Embryonic facial prominence (tissue), 1 donor: ENCODE results near the gene CDC42.
A peak's percentile ranks its signal among the peaks of the same experiment; 100 is the strongest.
"Not testable (repeated sequence)": the region's sequence is repeated elsewhere in the genome, so short reads cannot be mapped to it uniquely, and the experiment has no call there.

Source experiments
- DNase-seq: peaks from one replicate; pipeline ENCODE4 v3.0.0-alpha.2; 2016; ENCODE audit errors: extremely low spot score

Gene CDC42

DNA sequence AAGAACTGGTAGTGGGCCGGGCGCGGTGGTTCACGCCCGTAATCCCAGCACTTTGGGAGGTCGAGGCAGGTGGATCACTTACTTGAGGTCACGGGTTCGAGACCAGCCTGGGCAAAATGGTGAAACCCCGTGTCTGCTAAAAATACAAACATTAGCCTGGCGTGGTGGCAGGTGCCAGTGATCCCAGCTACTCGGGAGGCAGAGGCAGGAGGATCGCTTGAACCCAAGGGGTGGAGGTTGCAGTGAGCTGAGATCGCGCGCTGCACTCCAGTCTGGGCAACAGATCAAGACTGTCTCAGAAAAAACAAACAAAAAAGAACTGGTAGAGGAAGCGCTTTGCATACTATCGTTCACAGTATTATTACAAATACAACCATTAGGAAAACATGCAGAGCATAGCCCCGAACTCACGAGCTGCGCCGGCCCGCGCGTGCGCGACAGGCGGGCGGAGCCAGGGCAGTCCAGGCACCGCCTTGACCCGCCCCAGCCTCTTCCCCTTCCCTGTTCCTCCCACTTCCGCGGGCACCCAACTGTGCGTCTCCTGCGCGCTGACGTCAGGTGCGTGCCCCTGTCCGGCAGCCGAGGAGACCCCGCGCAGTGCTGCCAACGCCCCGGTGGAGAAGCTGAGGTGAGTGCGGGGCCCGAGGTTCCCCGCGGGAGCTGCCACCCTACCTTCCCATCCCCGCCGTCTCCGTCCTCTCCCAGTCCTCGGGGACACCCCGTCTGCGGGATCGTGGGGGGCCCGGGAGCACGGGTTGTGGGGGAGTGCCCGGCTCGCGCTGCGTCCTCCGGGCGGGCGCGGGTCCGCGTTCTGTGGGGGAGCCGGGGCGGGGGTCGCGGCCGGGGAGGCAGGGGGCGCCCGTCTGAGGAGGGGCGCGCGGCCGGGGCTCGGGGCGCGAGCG is at the start of gene CDC42:
CDC42 (plus strand) TSS at position 595 of the 902 bp plus-strand sequence. CDS start 25,770 bp downstream, outside the sequence.
- peak; percentile 98 for DNase-seq

DNA sequence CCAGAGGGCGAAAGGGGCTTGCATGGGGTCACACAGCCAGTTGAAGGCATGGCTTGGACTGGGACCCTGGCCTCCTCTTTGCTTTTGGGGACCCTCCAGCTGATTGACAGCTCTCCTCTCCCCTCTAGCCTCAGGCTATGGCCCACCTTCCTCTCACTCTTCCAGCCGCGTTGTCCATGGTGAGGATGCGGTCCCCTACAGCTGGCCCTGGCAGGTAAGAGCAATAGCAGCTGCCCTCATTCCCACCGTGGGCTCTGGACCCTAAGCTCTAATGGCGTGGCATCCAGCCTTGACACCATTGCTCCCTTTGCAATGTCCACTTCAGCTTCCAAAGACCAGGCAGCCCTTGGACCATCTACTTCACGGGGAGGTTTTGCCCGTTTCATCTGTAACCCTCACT is 49.6 kb upstream of the CDC42 start:
- not testable (repeated sequence) for DNase-seq

DNA sequence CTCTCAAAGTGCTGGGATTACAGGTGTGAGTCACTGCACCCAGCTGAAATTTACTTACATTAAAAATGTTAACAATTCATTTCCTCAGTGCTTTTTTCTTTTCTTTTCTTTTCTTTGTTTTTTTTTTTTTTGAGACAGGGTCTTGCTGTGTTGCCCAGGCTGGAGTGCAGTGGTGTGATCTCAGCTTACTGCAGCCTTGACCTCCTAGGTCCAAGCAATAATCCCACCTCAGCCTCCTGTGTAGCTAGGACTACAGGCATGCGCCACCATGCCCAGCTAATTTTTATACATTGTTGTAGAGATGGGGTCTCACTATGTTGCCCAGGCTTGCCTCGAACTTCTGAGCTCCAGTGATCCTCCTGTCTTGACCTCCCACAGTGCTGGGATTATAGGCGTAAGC is 48.5 kb upstream of the CDC42 start:
- DNase-seq: not testable (repeated sequence)

DNA sequence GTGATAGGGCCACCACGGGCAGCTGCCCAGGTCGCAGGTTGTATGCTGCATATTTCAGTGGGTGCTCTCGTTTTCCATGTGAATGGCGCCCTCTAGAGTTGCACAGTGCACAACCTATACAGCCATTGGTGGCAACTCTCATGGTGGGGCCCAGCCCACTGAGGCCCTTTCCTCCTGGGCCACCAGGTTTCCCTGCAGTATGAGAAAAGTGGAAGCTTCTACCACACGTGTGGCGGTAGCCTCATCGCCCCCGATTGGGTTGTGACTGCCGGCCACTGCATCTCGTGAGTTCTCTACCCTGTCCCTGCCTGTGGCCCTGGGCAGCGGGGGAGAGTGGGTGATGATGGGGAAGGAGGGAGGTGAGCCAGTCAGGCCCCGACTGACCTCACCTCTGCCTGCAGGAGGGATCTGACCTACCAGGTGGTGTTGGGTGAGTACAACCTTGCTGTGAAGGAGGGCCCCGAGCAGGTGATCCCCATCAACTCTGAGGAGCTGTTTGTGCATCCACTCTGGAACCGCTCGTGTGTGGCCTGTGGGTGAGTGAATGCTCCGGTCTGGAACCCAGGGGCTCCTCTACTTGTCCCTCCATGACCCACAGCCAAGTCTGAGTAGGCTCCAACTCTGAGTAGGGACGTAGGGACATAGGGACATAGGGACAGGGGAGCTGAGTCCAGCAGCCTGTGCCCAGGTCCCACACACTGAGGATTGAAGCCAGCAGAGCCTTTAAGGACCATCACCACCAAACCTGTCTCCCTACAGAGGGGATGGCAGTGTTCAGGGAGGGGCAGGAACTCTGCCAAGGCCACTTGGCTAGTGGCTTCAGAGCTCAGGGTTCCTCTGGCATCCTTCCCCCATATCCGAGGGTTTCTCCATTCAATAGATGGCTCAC is 47.0 kb upstream of the CDC42 start:
- not testable (repeated sequence) for DNase-seq

DNA sequence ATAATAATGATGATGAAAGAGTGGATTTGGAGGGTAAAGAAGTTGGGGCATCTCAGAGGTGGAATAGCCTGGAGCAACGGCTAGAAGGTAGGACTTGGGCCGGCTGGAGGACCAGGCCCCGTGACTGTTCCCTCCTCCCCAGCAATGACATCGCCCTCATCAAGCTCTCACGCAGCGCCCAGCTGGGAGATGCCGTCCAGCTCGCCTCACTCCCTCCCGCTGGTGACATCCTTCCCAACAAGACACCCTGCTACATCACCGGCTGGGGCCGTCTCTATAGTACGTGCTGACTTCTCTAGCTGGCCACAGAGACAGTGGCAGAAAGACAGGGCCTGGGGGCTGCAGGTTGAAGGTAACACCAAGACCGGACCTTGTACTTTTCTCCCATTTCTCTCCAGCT is 45.8 kb upstream of the CDC42 start:
- not testable (repeated sequence) for DNase-seq

DNA sequence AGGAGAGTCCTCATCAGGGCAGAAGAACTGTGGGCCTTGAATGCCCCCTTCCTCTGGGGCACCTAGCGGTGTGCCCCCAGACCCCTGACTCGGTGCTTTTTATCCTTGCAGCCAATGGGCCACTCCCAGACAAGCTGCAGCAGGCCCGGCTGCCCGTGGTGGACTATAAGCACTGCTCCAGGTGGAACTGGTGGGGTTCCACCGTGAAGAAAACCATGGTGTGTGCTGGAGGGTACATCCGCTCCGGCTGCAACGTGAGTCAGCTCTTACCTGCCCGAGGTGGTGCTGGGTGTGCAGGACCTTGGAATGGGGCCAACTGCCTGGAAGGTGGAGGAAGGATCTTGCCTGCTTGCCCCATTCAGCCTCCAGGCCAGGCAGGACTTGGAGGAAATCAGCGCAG is 45.2 kb upstream of the CDC42 start:
- not testable (repeated sequence) for DNase-seq

DNA sequence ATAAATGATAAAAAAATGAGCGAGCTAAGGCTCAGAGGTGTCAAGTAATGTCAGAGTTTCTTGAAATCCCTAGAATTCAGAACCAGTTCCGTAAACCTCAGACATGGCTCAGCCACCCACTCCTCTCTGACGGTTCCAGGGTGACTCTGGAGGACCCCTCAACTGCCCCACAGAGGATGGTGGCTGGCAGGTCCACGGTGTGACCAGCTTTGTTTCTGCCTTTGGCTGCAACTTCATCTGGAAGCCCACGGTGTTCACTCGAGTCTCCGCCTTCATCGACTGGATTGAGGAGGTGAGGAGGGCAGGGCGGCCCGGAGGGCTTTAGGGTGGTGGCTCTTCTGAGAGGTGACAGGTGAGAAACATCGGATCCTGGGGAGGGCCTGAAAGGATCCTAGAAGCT is 42.9 kb upstream of the CDC42 start:
- not testable (repeated sequence) for DNase-seq

DNA sequence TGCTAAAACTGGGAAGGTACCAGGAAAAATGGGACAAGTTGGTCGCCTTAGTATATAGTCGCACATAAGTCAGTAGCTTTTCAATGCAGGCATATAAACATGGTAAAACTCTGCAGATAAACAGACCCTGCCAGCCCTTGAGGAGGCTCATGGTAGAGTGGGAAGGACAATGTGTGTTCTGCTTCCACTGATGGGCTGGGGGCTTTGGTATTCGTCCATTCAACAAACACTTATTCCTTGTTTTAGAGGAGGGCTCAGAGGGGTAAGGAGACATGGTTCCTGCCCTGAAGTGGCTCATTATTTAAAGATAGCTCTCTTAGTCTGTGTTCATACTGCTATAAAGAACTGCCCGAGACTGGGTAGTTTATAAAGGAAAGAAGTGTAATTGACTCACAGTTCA is 39.8 kb upstream of the CDC42 start:
- not testable (repeated sequence) for DNase-seq

DNA sequence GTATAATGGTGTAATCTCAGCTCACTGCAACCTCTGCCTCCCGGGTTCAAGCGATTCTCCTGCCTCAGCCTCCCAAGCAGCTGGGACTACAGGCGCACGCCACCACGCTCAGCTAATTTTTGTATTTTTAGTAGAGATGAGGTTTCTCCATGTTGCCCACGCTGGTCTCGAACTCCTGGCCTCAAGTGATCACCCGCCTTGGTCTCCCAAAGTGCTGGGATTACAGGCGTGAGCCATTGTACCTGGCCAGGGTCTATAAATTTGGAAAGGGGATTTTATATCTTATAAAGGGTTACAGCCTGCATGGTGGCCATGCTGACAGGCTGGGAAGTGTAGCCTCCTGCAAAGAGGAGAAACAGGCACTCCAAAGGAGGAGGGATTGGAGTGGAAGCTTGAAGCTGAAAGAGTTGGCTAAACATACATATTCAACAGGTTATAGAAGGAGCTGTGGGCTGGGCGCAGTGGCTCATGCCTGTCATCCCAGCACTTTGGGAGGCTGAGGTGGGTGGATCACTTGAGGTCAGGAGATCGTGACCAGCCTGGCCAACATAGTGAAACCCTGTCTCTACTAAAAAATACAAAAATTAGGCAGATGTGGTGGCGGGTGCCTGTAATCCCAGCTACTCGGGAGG is 37.8 kb upstream of the CDC42 start:
- DNase-seq: not testable (repeated sequence)

DNA sequence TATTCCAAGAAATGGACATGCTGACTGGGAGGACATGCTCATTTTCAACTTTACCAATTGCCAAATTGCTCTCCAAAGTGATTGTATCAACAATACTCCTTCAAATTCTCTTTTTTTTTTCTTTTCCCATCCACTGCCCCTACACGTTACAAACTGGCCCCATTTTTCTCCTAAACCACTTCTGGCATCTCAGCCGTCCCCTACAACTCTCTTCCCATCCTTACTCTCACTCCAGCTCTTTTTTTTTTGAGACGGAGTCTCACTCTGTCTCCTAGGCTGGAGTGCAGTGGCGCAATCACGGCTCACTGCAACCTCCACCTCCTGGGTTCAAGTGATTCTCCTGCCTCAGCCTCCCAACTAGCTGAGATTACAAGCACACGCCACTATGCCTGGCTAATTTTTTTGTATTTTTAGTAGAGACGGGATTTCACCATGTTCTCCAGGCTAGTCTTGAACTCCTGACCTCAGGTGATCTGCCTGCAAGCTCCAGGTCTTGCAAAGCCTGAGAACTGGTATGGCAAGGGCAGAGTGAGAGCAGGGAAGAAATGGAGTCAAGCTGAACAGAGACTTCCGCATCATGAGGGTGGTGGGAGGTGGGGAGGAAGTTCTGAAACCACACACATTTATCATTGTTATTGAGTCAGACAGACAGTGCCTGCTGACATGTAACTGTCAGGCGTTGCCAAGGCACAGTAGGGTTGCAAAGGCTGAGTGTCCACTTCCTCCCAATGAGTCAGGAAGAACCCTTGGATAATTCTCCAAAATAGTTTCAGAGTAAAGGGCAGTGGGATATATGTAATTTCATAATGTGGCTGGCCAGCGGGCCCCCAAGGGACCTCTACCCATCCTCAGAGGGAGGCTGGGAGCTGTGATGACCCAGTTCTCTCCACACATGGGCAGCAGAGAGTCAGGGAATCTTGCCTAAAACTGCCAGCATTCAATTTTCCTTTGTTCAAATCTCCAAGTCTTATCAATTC is 33.6 kb upstream of the CDC42 start:
- DNase-seq: no peak

DNA sequence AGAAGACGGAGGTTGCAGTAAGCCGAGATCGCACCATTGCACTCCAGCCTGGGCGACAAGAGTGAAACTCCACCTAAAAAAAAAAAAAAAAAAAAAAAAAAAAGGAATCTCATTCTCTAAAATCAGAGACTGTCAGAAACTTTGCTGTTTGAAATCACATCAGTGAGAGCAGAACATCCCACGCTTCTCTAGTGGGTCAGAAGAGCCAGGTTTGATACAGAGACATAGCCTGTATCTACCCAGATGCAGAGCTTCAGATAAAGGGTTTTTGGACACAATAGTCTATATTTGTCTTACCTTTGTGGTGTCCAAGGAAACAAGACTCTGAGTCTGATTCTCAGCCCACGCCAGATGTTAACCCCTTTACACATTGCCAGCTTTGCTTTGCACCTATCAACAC is 31.4 kb upstream of the CDC42 start:
- no peak for DNase-seq

DNA sequence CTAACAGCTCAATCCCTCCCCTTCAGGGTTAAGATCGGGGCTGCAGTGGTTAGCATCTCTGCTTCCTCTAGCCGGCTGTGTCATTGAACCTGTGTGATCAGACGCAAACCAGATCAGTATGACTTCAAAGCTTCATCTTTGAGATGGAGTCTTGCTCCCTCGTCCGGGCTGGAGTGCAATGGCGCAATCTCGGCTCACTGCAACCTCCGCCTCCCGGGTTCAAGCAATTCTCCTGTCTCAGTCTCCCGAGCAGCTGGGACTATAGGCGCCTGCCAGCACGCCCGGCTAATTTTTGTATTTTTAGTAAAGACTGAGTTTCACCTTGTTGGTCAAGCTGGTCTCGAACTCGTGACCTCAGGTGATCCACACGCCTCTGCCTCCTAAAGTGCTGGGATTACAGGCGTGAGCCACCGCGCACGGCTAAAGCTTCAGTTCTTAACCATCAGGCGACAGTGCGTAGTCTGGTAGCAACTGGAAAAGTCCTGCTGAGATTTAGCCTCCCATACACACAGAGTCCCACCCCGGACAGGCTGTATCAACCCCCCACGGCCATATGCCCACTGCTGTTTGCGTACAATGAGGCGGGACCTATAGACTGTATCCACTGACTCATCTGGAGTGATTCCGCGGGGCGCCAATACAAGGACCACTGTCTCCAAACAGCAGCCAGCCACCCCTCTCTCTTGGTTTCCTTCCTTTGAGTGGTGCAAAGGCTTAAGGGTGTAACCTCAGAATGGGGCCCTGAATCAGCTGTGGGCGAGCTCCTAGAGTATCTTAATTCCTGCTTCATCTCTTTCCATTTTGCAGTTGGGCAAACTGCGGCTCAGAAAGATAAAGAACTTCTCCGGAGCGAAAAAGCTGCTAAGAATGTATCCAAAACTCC is 27.8 kb upstream of the CDC42 start:
- peak; percentile 72 for DNase-seq

DNA sequence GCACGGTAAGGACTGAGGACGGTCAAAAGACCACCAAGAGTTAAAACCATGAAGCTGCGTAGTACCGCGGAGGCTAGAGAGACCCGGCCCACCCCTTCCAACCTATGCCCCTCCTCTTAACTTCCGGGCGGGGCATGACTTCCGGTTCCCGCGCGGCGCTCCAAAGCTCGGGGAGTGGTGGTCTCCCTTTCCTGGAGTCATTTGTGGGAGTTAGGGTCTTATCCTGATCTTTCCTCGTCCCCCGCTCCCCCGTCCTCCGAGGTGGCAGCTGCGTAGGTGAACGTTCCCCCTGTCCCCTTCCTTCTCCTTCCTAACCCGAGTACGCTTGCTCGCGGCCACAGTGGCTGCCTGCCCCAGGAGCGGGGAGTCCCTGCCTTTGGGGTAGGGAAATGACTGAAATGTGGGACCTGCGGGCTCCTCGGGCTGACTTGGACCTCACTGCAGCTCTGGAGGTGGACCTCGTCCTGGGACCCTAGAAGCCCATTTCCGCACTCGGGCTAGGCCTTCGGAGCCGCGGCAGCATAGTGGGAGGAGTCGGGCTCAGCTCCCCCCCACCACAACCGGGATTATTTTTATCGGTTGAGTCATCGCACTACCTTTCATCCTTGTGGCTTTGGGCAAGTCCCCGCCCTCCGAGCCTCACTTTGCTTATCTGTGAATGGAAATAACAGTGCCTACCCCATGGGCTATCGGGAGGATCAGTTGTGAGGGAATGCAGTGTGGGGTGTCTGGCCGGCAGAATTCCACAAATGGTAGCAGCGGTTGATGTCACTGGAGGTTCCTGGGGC is 26.9 kb upstream of the CDC42 start:
- DNase-seq: peak; percentile 86

DNA sequence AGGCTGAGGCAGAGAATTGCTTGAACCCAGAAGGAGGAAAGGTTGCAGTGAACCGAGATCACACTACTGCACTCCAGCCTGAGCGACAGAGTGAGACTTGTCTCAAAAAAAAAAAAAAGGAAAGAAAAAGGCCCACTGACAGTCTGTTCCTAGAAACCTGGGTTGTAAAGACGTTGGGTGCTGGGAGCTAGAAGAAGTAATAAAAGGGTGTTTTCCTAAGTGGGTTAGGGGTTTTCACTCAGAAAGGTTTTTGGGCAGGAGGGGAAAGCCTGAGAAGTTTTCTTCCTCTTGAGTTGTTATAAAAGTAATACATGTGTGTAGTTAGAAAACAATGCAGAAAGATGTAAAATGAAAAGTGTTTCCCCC is 25.6 kb upstream of the CDC42 start:
- no peak for DNase-seq

DNA sequence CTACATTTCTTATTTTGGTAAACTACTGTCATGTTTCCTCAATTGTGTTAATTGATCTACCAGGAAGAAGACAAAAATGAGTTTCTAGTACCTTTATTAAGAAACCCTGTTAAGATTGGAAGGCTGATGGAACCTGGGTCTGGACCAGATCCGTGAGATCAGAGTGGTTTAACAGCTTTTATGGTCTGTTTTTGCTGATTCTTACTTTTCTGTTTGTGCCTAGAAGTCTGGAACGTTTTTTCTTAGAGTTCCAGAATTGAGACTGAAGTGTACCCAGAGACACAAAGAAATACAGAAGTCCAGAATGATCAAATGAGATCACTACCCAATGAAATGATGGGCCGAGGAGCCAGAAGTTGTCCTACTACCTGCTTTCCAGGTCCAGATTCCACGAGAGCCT is 22.5 kb upstream of the CDC42 start:
- no peak for DNase-seq

DNA sequence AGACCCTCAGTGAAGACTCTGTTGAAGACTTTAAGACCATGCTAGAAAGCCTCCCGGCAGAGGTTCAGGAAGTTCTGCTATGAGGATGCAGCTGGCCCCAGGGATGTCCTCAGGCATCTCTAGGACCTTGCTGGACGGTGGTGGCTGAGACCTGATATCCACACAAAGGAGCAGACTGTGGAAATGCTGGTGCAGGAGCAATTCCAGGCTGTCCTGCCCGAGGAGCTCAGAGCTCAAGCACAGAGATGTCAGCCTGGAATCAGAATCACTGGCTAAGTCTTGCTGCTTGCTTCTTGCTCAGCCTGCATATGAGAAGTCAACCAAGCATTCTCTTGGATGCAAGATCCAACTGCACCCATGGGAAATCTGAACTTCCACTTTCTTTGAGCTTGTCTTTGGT is 22.0 kb upstream of the CDC42 start:
- no peak for DNase-seq

DNA sequence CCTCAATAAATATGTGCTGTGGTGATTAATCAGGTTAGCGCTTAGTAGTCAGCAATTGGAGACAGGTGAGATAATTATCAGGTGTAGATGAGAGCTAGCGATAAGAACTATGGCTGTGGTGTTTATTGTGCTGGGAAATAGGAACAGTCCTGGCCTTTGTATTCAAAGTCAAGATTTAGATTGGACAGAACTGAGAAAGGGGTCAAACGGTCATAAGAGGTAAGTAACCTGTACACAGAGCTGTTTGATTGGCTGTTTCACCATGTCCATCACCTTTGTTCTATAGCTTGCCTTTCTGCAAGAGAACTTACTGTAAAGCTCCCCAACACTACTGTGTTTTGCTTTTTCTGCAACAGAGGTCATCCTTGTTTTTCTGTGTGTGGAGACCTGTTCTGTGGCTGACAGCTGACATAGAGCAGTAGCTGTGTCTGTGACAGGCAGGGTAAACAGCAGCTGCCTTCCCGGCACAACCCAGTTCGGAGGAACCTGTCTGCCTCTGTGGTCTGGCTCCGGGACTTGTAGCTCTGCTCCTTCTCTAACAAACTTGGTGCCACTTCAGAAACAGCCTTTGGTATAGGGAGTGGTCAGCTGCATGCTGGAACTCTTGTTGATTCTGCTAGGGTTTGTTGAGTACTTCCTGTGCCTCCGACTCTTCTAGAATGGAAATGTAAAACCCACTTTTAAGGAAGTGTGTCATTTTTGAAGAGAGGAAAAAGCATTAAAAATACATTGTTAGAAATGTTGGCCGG is 21.1 kb upstream of the CDC42 start:
- DNase-seq: no peak

DNA sequence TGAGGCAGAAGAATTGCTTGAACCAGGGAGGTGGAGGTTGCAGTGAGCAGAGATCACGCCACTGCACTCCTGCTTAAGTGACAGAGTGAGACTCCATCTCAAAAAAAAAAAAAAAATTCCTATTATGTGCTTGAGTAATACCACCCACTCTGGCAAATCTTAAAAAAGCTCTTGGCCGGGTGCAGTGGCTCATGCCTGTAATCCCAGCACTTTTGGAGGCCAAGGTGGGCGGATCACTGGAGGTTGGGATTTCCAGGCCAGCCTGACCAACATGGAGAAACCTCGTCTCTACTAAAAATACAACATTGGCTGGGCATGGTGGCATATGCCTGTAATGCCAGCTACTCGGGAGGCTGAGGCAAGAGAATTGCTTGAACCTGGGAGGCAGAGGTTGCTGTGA is 17.7 kb upstream of the CDC42 start:
- DNase-seq: not testable (repeated sequence)
